SK-N-SH treated with all-trans-retinoic acid at 6 μM for 48 hours (cell line): ENCODE data around the gene TOMM5.
A peak's percentile ranks its signal among the peaks of the same experiment; 100 is the strongest.

Source experiments
- ATAC-seq: fragments of 200-7000 bp; cut with Tn5 transposase; 3 replicates; pipeline ENCODE4 v1.9.1; 2020; ENCODE audit warnings: mild to moderate bottlenecking, moderate library complexity
- ARNTL ChIP-seq: fragments of 450-650 bp; formaldehyde crosslinking; IDR thresholded peaks from 2 replicates; pipeline ENCODE4 v1.5.0; 2020; ENCODE audit warnings: low read depth, mild to moderate bottlenecking, moderate library complexity, borderline replicate concordance
- CREB5 ChIP-seq: fragments of 250-450 bp; sonication (Bioruptor Pico); IDR thresholded peaks from 2 replicates; pipeline ENCODE4 v1.5.1; 2020; ENCODE audit warnings: low read depth, mild to moderate bottlenecking, moderate library complexity
- CSDC2 ChIP-seq: fragments of 250-450 bp; sonication (Bioruptor Pico); IDR thresholded peaks from 2 replicates; pipeline ENCODE4 v1.5.0; 2020; ENCODE audit warnings: mild to moderate bottlenecking, moderate library complexity
- CSRNP3 ChIP-seq: fragments of 250-450 bp; sonication (Bioruptor Pico); IDR thresholded peaks from 2 replicates; pipeline ENCODE4 v1.5.1; 2021; ENCODE audit warnings: mild to moderate bottlenecking, moderate library complexity
- GLIS3 ChIP-seq: fragments of 250-450 bp; sonication (Bioruptor Pico); IDR thresholded peaks from 2 replicates; pipeline ENCODE4 v1.5.0; 2020; ENCODE audit warnings: mild to moderate bottlenecking, moderate library complexity
- OSR1 ChIP-seq: fragments of 250-450 bp; sonication (Bioruptor Pico); IDR thresholded peaks from 2 replicates; pipeline ENCODE4 v1.8.0; 2022; ENCODE audit warnings: moderate library complexity, mild to moderate bottlenecking, inconsistent platforms
- PPARA ChIP-seq: fragments of 250-450 bp; sonication (Bioruptor Pico); IDR thresholded peaks from 2 replicates; pipeline ENCODE4 v1.5.0; 2020; ENCODE audit warnings: mild to moderate bottlenecking, borderline replicate concordance
- SNAI2 ChIP-seq: fragments of 250-450 bp; sonication (Bioruptor Pico); IDR thresholded peaks from 2 replicates; pipeline ENCODE4 v1.5.0; 2020; ENCODE audit warnings: mild to moderate bottlenecking, moderate library complexity
- TCF4 ChIP-seq: fragments of 250-450 bp; sonication (Bioruptor Pico); IDR thresholded peaks from 2 replicates; pipeline ENCODE4 v1.8.0; 2021; ENCODE audit warnings: mild to moderate bottlenecking, moderate library complexity, borderline replicate concordance
- TSHZ2 ChIP-seq: fragments of 250-450 bp; sonication (Bioruptor Pico); IDR thresholded peaks from 2 replicates; pipeline ENCODE4 v1.5.0; 2020; ENCODE audit warnings: mild to moderate bottlenecking, moderate library complexity
- ZNF70 ChIP-seq: fragments of 450-650 bp; formaldehyde crosslinking; IDR thresholded peaks from 2 replicates; pipeline ENCODE4 v1.5.0; 2020; ENCODE audit warnings: mild to moderate bottlenecking, moderate library complexity

Gene TOMM5

GRCh38 chr9:37574241-37574721 is 18.1 kb downstream of the TOMM5 start (continued):
- TF ChIP-seq TSHZ2 (CRISPR knock-in tag): no peak

DNA sequence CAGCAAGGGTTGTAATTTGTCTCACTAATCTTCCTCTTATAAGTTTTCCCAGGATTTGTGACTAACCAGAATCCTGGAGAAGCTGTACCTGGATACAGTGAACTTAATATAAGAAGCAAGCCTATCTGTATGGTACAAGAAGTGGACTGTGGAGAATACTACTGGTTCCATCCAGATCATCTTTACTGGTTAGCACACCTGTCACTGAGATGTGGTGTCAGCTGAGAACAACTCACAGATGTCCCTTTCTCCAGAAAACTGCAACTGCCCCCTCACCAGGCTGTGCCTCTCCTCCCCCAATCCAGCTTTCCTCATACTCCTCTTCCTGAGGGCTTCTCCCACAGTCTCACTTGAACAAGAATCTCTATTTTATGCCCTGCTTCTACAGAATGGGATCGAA is 21.1 kb downstream of the TOMM5 start:
- TF ChIP-seq CREB5 (CRISPR knock-in tag): no peak
- no peak for TF ChIP-seq TSHZ2 (CRISPR knock-in tag)
- TF ChIP-seq CSDC2 (CRISPR knock-in tag): no peak
- TF ChIP-seq OSR1 (CRISPR knock-in tag): no peak
- no peak for ATAC-seq

GRCh38 chr9:37566716-37567115 is 25.7 kb downstream of the TOMM5 start:
- ATAC-seq: peak; percentile 68
- TF ChIP-seq TCF4 (CRISPR knock-in tag): peak; percentile 65; the same call in 1 of the 2 replicates
- TF ChIP-seq PPARA (CRISPR knock-in tag): no peak
- TF ChIP-seq, all 23 proteins: peak for 1

DNA sequence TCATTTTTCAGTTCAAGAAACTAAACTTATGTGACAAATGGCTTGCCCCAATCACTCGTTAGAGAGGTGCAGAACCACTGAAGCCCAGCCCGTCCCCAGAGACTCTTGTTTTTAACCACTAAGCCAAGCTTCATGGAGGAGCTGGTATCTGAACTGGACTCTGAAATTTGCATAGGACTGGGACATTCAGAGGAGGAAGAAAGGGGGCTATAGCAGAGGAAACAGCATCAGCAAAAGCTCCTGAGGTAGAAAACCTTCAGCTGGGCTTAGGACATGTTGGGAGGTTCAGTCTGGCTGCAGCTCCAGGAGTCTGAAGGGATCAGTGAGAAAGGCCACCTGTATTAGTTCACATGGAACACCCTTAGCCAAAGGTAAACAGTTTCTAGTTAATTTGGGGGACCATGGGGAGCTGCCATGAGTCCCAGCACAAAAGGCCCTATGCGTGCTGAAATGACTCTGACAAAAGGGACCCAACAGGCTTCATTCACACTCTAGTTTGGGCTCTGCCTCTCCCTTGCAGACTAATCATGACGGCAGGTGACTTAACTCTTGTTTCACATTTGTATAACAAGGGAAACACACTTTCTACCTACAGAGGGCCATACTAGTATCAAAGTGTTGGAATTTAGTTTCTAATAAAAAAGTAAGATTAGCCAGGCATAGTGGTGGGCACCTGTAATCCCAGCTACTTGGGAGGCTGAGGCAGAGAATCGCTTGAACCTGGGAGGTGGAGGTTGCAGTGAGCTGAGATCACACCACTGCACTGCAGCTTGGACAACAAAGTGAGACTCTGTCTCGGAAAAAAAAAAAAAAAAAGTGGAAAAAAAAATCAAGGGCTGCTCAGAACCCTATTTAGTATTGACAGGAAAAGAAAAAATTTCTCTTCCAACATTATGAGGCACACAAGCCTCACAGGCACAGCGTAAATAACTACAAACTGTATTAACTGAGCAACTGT is 26.5 kb downstream of the TOMM5 start:
- no peak for ATAC-seq
- no peak for TF ChIP-seq TCF4 (CRISPR knock-in tag)
- TF ChIP-seq OSR1 (CRISPR knock-in tag): no peak
- no peak for TF ChIP-seq ZNF70 (CRISPR knock-in tag)
- TF ChIP-seq CSRNP3 (CRISPR knock-in tag): no peak
- no peak for TF ChIP-seq TSHZ2 (CRISPR knock-in tag)
- TF ChIP-seq ARNTL (CRISPR knock-in tag): no peak
- TF ChIP-seq SNAI2 (CRISPR knock-in tag): no peak
- TF ChIP-seq GLIS3 (CRISPR knock-in tag): no peak
